ENCODE measurements around the gene CHKA. TPM values are rescaled to one million over a fixed set of nuclear protein-coding genes. Genes with fewer than 3 reads are reported as not detected.

The CHKA gene
- total RNA-seq, 2 experiments from 2014 or later: 17.6 to 17.8 TPM

DNA sequence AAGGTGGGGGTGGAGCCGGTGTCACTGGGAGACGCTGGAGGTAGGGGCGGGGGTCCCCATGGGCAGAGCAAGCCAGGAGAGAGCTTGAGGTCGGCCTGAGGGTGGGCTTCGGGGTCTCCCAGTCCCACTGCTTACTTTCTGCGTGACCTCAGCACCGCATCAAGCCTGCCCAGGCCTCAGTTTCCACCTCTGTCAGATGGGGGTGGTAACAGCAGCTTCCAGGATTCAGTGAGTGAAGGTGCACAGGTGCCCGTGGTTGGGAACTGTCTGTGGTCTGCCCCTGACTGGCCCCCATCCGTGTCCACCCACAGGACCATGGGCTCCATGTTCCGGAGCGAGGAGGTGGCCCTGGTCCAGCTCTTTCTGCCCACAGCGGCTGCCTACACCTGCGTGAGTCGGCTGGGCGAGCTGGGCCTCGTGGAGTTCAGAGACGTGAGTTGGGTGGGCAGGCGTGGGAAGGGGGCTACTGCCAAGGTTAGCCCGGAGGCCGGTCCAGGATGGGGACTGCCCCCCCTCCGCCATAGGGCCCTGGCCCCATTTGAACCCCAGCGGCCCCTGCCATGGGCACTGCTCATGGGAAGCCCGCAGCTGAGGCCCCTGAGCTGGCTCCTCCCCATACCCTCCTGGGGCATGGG, 80.1 kb downstream of the CHKA start:
- H3K4me3 Mint-ChIP-seq: peak overlapping the region; percentile 91
- H3K9me3 Mint-ChIP-seq: no peaks in the 10 kb centered on the region
- H3K36me3 Mint-ChIP-seq: peaks cover 8% of the 10 kb centered on the region

DNA sequence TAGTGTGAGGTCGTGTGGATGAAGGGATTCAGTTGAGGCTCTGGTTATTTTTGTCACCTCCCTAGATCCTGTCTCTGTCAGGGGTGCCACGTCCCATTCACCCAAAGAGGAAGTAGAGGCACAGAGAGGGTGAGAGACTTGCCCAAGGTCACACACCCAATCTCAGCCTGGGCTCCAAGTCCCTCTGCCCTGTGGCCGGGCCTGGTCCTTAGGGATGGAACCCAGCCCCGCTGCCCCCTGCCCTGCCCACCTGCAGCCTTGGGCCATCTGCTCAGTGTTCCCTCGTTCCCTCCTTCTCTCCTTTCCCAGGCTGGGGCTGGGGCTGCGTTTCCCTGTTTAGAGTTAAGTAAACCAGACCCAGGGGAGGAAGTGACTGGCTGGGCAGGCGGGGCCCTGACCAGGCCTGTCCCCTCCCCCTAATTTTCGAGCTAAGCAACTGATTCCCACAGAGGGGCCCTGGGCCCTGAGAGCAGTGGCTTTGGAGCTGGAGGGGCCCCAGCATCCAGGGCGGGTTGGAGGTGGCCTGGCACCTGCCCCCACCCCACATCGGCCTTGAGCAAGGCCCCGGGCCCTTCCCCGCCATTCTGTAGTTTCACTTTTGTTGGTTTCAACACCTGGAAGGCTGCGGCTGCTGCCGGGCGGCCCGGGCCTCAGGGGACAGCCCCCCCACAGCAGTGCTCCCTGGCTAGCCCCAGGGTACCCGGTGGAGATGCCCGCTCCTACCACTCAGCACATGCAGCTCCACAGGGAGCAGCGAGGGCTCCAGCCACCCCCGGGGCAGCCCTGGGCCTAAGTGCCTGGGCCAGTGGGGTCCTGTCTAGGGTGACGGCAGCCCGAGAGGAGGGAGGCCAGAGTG, 80.9 kb downstream of the CHKA start:
- peak; percentile 71 for DNase-seq
- Mint-ChIP-seq H3K27me3 (no peaks in the 10 kb centered on the region), H3K27ac (peak overlapping the region; percentile 91), H3K9me3 (no peaks in the 10 kb centered on the region), H3K4me1 (peaks cover 21% of the 10 kb centered on the region), H3K4me3 (peak overlapping the region; percentile 91), H3K36me3 (peaks cover 8% of the 10 kb centered on the region)

More for the DNA sequence above, 80.1 kb downstream of the CHKA start:
- Mint-ChIP-seq H3K27ac (peak overlapping the region; percentile 91), H3K4me1 (peaks cover 21% of the 10 kb centered on the region), H3K27me3 (no peaks in the 10 kb centered on the region)
- DNase-seq: no peak

DNA sequence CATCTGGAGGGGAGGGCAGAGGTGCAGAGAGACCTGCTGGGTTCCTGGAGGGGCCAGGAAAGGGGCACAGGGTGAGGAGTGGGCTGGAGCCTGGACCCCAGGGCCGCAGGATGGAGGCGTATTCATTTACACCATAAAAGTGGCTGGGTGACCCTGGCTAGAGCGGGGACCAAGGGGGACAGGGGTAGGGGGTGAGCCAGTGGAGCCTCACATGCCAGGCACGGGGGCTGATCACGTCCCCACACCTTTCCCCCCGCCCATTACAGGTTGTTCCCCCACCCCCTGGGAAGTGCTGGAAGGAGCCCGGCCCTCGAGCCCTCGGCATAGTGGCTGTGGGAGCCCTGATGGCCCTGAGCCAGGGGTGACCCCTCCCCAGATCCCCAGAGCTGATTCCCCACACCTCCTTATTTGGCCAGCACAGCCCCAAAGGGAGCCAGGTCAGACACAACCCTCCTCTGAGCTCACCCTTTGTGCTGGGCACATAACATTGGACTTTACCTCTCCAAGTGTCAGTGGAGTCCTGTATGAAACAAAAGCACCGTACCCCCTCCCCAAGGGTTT, 81.6 kb downstream of the CHKA start:
- DNase-seq: no peak
- Mint-ChIP-seq H3K36me3 (peaks cover 4% of the 10 kb centered on the region), H3K27ac (peak overlapping the region; percentile 91), H3K27me3 (no peaks in the 10 kb centered on the region), H3K4me1 (peaks cover 21% of the 10 kb centered on the region), H3K9me3 (no peaks in the 10 kb centered on the region), H3K4me3 (peak overlapping the region; percentile 91)

DNA sequence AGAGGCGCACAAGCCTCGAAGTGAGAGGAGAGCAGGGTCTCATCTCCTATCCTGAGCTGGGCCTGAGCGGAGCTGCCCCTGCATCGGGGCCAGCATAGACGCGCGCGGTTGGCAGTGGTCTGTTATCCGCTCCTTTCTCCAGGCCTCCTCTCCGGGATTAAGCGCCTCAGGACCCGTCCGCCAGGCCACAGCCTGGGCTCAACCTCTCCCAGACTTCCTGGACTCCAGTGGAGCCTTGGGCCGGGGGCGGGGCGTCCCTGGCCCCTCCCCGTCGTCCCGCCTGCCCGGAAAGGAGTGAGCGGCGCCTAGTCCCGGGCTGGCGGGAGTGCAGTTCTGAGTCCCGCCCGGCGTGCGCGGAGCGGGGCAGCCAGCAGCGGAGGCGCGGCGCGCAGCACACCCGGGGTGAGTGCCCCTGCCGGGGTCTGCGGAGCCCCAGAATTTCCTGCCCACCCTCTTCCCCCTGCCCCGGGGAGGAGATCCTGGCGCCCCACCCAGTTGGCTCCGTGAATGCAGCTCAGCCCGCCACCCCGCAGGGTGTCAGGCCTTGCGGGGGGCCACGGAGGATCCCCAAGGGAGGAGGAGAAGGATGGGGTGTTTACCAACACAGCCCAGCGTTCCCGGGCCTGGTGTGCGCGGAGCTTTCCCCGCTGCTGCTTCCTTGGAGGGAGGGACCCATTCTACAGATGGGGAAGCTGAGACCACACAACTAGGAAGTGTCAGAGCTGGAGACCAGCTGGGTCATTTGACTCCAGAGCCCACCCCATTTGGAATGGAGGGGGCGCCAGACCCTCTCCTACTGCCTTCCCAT, 82.3 kb downstream of the CHKA start, which contains the start of gene TCIRG1:
Gene TCIRG1, plus strand, starts transcription at position 308 of the 808 bp plus-strand sequence. CDS start 2,247 bp downstream, outside the sequence.
- H3K27me3 Mint-ChIP-seq: no peaks in the 10 kb centered on the region
- peak within 1 kb of the TSS; percentile 91 for H3K4me3 Mint-ChIP-seq
- peak within 1 kb of the TSS; percentile 91 for H3K27ac Mint-ChIP-seq
- H3K36me3 Mint-ChIP-seq: peaks cover 4% of the 10 kb centered on the region
- no peaks in the 10 kb centered on the region for H3K9me3 Mint-ChIP-seq
- peaks cover 21% of the 10 kb centered on the region for H3K4me1 Mint-ChIP-seq
- peak; percentile 65 for DNase-seq

DNA sequence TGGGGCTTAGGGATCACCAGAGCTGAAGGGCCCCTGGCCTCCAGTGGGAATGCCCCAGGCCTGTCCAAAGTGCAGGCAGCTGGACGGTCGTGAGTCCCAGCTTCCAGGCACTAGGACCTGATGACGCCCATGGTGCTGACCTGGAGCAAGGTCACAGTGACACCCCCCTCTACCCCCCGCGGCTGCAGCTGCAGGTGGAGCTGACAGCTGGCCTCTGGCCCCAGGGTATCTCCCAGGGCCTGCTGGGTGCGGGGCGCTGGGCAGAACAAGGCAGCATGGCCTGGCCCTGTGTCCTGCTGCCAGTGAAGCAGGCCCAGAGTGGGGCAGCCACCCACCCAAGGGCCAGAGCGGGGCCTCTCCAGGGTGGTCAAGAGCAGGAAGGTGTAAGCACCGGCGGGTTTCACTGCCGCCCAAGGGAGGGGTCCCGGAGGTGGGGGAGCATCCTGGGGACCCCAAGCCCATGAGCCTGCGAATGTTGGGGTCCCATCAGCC, 82.9 kb downstream of the CHKA start:
- no peak for DNase-seq
- H3K27me3 Mint-ChIP-seq: no peaks in the 10 kb centered on the region
- H3K36me3 Mint-ChIP-seq: peaks cover 4% of the 10 kb centered on the region
- H3K4me1 Mint-ChIP-seq: peaks cover 21% of the 10 kb centered on the region
- peak overlapping the region; percentile 20 for H3K27ac Mint-ChIP-seq
- no peaks in the 10 kb centered on the region for H3K9me3 Mint-ChIP-seq
- H3K4me3 Mint-ChIP-seq: peak overlapping the region; percentile 91

DNA sequence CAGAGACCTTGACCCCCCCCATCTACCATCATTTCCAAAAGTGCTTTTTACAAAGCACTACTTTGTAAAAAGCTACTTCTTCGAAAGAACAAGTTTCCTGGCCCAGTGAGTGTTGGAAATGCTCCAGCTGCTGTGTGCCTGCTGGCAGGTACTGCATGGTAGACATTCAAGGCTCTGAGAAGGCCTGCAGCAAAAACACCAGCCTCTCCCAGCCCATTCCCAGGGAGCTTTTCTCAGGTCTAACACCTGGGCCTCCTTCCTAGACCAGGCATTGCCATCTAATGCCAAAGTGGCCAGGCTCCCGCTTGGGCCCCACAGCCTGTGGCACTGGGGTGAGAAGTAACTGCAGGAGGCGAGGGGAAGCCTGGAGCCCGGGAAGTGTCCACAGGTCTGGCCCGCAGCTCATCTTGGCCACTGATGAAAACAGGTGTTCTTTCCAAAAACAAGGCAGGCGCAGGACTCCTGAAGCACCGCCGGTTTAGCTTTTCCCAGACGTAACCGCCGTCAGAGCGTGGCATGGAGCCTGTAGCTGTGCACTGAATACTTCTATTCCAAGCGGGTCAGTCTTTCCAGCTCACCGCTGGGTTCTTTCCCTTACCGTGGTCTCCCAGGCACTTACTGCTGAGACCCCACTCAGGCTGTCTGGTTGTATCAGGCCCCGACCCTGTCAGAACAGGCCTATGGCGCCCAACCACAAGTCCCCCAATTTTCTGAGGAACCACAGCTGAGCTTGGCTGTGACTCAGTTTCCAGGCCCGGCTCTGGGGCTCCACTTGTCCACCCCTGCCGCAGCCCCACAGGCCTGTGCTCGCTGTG, 83.6 kb downstream of the CHKA start:
- Mint-ChIP-seq H3K4me3 (no peak overlapping the region), H3K27ac (peak overlapping the region; percentile 85), H3K36me3 (peaks cover 4% of the 10 kb centered on the region), H3K9me3 (no peaks in the 10 kb centered on the region), H3K27me3 (no peaks in the 10 kb centered on the region), H3K4me1 (peaks cover 21% of the 10 kb centered on the region)
- DNase-seq: no peak

DNA sequence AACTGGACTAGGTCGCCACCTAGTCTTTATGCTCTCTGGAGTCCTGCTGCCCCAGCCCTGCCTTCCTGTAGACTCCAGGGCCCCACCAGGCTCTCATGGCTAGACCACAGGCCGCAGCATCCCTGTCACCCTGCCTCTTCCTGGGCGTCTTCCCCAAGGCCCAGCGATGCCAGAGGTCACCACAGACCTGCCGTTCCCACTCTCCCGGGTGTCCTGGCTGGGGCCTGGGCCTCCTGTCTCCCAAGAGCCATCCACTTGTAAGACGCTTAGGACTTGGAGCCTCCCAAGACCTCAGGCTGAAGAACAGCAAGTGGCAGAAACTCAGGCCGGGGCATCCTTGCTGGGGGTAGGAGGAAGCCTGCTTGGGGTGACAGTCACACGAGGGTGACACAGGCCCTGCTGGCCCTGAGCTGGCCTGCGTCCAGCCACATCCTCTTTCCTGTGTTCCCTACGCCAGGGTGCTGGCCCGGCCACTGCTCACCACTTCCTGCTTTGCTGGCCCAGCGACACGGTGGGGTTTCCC, 84.4 kb downstream of the CHKA start:
- Mint-ChIP-seq H3K4me1 (peaks cover 22% of the 10 kb centered on the region), H3K9me3 (no peaks in the 10 kb centered on the region), H3K27me3 (no peaks in the 10 kb centered on the region), H3K36me3 (peaks cover 4% of the 10 kb centered on the region), H3K27ac (peak overlapping the region; percentile 85), H3K4me3 (no peak overlapping the region)
- DNase-seq: no peak

DNA sequence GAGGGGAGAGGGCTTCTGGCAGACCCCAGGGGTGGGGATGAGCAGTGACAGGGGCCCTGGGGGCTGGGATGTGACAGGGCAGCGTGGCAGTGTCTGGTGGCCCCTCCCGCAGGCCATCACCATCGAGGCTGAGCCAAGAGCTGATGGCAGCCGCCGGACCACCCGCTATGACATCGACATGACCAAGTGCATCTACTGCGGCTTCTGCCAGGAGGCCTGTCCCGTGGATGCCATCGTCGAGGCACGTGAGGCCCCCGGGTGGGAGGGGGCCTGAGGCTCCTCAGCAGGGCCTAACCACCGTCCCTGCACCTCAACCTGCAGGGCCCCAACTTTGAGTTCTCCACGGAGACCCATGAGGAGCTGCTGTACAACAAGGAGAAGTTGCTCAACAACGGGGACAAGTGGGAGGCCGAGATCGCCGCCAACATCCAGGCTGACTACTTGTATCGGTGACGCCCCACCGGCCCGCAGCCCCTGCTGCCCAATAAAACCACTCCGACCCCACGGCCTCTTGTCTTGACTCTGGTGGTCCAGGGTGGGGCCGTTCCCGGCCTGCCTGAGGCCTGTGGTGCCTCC, 85.0 kb downstream of the CHKA start:
- Mint-ChIP-seq H3K36me3 (peaks cover 3% of the 10 kb centered on the region), H3K27ac (no peak overlapping the region), H3K27me3 (no peaks in the 10 kb centered on the region), H3K4me1 (peaks cover 25% of the 10 kb centered on the region), H3K4me3 (no peak overlapping the region), H3K9me3 (no peaks in the 10 kb centered on the region)
- DNase-seq: no peak

DNA sequence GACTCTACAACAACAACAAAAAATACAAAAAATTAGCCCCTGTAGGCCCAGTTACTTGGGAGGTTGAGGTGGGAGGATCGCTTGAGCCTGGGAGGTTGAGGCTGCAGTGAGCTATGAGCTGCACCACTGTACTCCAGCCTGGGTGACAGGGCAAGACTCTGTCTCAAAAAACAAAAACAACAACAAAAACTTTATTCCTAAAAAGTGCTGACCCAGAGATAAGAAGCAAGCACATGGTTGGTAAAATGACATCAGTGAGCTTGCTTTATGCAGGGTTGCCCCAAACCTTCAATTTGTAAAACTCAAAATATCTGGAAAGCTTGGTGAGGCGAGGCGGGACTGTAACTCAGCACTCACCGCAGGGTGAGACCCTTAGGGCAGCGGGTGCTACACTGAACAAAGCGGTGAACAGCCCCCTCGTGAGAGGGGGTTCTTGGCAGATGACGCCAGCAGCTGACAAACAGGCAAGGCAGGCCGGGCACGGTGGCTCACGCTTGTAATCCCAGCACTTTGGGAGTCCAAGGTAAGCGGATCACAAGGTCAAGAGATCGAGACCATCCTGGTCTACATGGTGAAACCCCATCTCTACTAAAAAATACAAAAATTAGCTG, 85.8 kb downstream of the CHKA start:
- H3K4me1 Mint-ChIP-seq: peaks cover 20% of the 10 kb centered on the region
- no peaks in the 10 kb centered on the region for H3K36me3 Mint-ChIP-seq
- no peak overlapping the region for H3K4me3 Mint-ChIP-seq
- no peaks in the 10 kb centered on the region for H3K9me3 Mint-ChIP-seq
- DNase-seq: no peak
- H3K27ac Mint-ChIP-seq: no peak overlapping the region
- no peaks in the 10 kb centered on the region for H3K27me3 Mint-ChIP-seq

DNA sequence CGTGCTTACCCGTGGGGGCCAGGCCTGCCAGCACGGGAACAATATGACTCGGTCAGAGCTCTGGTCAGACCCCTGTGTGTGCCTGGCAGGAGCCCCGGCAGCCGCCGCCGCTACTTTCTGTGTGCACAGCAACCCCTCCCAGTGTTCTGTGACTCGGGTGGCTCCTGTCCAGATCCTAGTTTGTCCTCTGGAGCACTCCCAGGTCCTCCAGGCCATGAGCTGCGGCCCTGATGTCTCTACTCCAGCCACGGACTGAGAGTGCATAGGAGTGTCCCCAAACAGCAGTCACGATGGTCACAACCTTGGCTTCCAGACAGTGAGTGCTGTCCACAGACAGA, 87.5 kb downstream of the CHKA start:
- peak overlapping the region; percentile 12 for H3K27ac Mint-ChIP-seq
- H3K36me3 Mint-ChIP-seq: no peaks in the 10 kb centered on the region
- DNase-seq: no peak
- H3K4me3 Mint-ChIP-seq: no peak overlapping the region
- H3K27me3 Mint-ChIP-seq: no peaks in the 10 kb centered on the region
- H3K4me1 Mint-ChIP-seq: peaks cover 24% of the 10 kb centered on the region
- no peaks in the 10 kb centered on the region for H3K9me3 Mint-ChIP-seq

DNA sequence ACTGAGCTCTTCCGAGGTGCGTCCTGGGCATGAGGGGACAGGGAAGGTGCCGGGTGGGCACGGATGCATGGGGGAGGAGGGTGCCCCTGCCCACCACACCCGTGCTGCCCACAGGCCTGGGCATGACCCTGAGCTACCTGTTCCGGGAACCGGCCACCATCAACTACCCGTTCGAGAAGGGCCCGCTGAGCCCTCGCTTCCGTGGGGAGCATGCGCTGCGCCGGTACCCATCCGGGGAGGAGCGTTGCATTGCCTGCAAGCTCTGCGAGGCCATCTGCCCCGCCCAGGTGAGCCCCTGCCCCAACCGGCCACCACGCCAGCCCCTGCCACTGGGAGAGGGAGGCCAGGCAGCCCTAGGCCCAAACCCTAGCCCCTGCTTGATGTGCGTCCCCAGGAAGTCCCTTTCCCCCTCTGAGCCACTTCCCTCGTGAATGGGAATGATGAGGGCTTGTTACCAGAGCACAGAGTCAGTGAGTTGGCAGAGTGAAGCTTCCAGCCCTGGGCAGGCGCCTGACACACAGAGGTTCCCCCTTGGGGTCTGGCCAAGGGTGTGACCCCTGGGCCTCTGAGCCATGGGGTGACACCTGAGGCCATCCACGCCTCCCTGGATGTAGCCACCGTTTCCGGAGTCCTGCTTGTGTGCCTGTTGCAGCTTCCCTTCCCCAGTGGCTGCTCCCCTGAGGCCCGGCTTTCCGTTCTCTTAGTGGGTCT, 88.0 kb downstream of the CHKA start:
- DNase-seq: no peak
- Mint-ChIP-seq H3K4me1 (peaks cover 26% of the 10 kb centered on the region), H3K27me3 (no peaks in the 10 kb centered on the region), H3K36me3 (no peaks in the 10 kb centered on the region), H3K4me3 (no peak overlapping the region), H3K9me3 (no peaks in the 10 kb centered on the region), H3K27ac (peak overlapping the region; percentile 12)

DNA sequence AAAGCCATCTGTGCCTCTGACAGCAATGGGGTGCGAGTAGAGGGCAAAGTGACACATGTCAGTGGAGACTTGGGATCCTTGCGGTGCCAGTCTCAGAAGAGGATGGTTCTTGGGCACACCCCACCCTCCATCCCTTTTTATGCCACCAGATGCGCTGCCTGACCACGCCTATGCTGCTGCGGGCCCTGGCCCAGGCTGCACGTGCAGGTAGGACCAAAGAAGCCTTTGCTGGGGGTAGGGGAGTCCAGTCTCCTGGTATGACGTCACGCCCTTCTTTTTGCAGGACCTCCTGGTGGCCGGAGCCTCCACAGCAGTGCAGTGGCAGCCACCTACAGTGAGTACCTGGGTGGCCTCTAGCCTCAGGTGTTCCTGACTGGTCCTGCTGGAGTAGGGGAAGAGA, 89.2 kb downstream of the CHKA start:
- H3K4me3 Mint-ChIP-seq: peak overlapping the region; percentile 92

DNA sequence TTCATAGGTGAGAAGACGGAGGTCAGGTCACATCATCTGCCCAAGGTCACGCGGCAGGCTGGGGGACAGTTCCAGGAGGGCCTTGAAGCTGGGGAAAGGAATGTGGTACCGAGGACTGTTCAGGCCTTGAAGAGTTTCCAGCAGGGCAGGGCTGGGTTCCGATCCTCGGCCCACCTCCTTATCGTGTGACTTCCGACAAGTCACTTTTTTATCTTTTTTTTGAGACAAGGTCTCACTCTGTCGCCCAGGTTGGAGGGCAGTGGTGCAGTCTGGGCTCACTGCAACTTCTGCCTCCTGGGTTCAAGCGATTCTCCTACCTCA, 90.1 kb downstream of the CHKA start:
- peak overlapping the region; percentile 92 for H3K4me3 Mint-ChIP-seq
- H3K27me3 Mint-ChIP-seq: no peaks in the 10 kb centered on the region
- no peaks in the 10 kb centered on the region for H3K9me3 Mint-ChIP-seq
- H3K4me1 Mint-ChIP-seq: peaks cover 16% of the 10 kb centered on the region
- H3K27ac Mint-ChIP-seq: peak overlapping the region; percentile 95
- DNase-seq: no peak
- H3K36me3 Mint-ChIP-seq: peaks cover 3% of the 10 kb centered on the region

More for the DNA sequence above, 89.2 kb downstream of the CHKA start:
- H3K27ac Mint-ChIP-seq: peak overlapping the region; percentile 95
- no peak for DNase-seq
- peaks cover 21% of the 10 kb centered on the region for H3K4me1 Mint-ChIP-seq
- no peaks in the 10 kb centered on the region for H3K9me3 Mint-ChIP-seq
- no peaks in the 10 kb centered on the region for H3K27me3 Mint-ChIP-seq
- no peaks in the 10 kb centered on the region for H3K36me3 Mint-ChIP-seq
